PC-3 (cell line): ENCODE measurements around the gene OR56A5. TPM values are rescaled to one million over a fixed set of nuclear protein-coding genes. Genes with fewer than 3 reads are reported as not detected.

Source experiments
- ATAC-seq: fragments of 200-7000 bp; cut with Tn5 transposase; 2 replicates; pipeline ENCODE4 v1.9.1; 2020; ENCODE audit warnings: mild to moderate bottlenecking, moderate library complexity
- Bru-seq: library from RNA; stranded (reverse); fragments of 400-500 nt; gene quantifications from one replicate; lab custom pipeline; 2021; lab: Mats Ljungman, UMichigan
- BruChase-seq, 2 experiments: library from RNA; stranded (reverse); fragments of 400-500 nt; gene quantifications; one replicate each; lab custom pipeline; 2021; lab: Mats Ljungman, UMichigan
- BruUV-seq: library from RNA; stranded (reverse); fragments of 400-500 nt; replicated peaks from 2 replicates; lab custom pipeline; 2021; lab: Mats Ljungman, UMichigan
- CTCF ChIA-PET: fragments of 300-600 bp; sonication (Branson Sonifier 250); formaldehyde crosslinking; loops from one replicate; lab custom pipeline; 2022; ENCODE audit warnings: antibody characterized with exemption; lab: Charles Lee
- POLR2A ChIA-PET: fragments of 300-600 bp; sonication (Branson Sonifier 250); formaldehyde crosslinking; loops from one replicate; lab custom pipeline; 2022; ENCODE audit warnings: antibody characterized with exemption; ENCODE audit not compliant: unreplicated experiment; lab: Charles Lee
- DNase-seq: peaks from one replicate; pipeline ENCODE4 v3.0.0-alpha.2; 2015
- H2AFZ ChIP-seq: fragments of 300-600 bp; sonication (generic); 2 replicates; pipeline ENCODE4 v1.6.0; 2016; ENCODE audit warnings: antibody characterized with exemption, low read length
- H3F3A ChIP-seq: fragments of 300-600 bp; sonication (generic); one replicate; pipeline ENCODE4 v1.6.0; 2017; ENCODE audit warnings: antibody characterized with exemption, low read length, control low read depth, mild to moderate bottlenecking; ENCODE audit not compliant: unreplicated experiment
- H3K27ac ChIP-seq: fragments of 300-600 bp; sonication (generic); 2 replicates; pipeline ENCODE4 v1.5.1; 2016; ENCODE audit warnings: mild to moderate bottlenecking, low read length
- H3K27me3 ChIP-seq: fragments of 300-600 bp; sonication (generic); 2 replicates; pipeline ENCODE4 v1.6.1; 2016; ENCODE audit warnings: low read length, mixed read lengths
- H3K36me3 ChIP-seq: fragments of 300-600 bp; sonication (generic); 2 replicates; pipeline ENCODE4 v1.6.1; 2016; ENCODE audit warnings: low read depth, mixed run types, low read length, mixed read lengths
- H3K4me1 ChIP-seq: fragments of 300-600 bp; sonication (generic); 2 replicates; pipeline ENCODE4 v1.5.1; 2016; ENCODE audit warnings: low read length; ENCODE audit not compliant: insufficient read depth
- H3K4me2 ChIP-seq: fragments of 300-600 bp; sonication (generic); 2 replicates; pipeline ENCODE4 v1.6.0; 2016; ENCODE audit warnings: low read length
- H3K4me3 ChIP-seq: fragments of 300-600 bp; sonication (generic); 2 replicates; pipeline ENCODE4 v1.5.1; 2016; ENCODE audit warnings: mild to moderate bottlenecking, low read length, mixed read lengths
- H3K79me2 ChIP-seq: fragments of 300-600 bp; sonication (generic); 2 replicates; pipeline ENCODE4 v1.6.1; 2017; ENCODE audit warnings: low read length, mixed read lengths
- H3K9ac ChIP-seq: fragments of 300-600 bp; sonication (generic); 2 replicates; pipeline ENCODE4 v1.6.0; 2016; ENCODE audit warnings: mild to moderate bottlenecking, low read length
- H3K9me2 ChIP-seq: fragments of 300-600 bp; sonication (generic); replicated peaks from 2 replicates; pipeline ENCODE4 v1.6.1; 2016; ENCODE audit warnings: mixed run types, low read length, mixed read lengths
- H3K9me3 ChIP-seq: fragments of 300-600 bp; sonication (generic); 2 replicates; pipeline ENCODE4 v1.6.1; 2016; ENCODE audit warnings: low read length, mixed read lengths
- H4K20me1 ChIP-seq: fragments of 300-600 bp; sonication (generic); 2 replicates; pipeline ENCODE4 v1.6.1; 2016; ENCODE audit warnings: low read length, mixed read lengths
- EZH2 ChIP-seq: fragments of 300-600 bp; sonication (generic); IDR thresholded peaks from one replicate; pipeline ENCODE4 v1.6.1; 2017; ENCODE audit warnings: antibody characterized with exemption, mild to moderate bottlenecking, low read length; ENCODE audit not compliant: unreplicated experiment
- EZH2phosphoT487 ChIP-seq: fragments of 300-600 bp; sonication (generic); IDR thresholded peaks from 2 replicates; pipeline ENCODE4 v1.6.1; 2018; ENCODE audit warnings: mild to moderate bottlenecking, antibody characterized with exemption, low read length, borderline replicate concordance
- intact Hi-C: fragments of 100-400 bp; cut with micrococcal nuclease; formaldehyde crosslinking; loops from 2 replicates; pipeline ENCODE4 v1.9.0; 2023
- long read RNA-seq: library from polyadenylated mRNA; unstranded; transcript quantifications from one replicate; pipeline ENCODE4 v2.0.0, GENCODE V29; 2021; ENCODE audit not compliant: unreplicated experiment
- total RNA-seq: library from RNA; depleted of rRNA; stranded (reverse); fragments of >200 nt; gene quantifications from 2 replicates; pipeline ENCODE4 v1.2.3, GENCODE V29; 2014; rRNA removed
- TF ChIP-seq, protein P1 (sequence below): fragments of 300-600 bp; sonication (generic); conservative IDR thresholded peaks from 2 replicates; pipeline ENCODE4 v1.5.1; 2017; ENCODE audit warnings: antibody characterized with exemption, low read depth, mild to moderate bottlenecking, low read length

Gene OR56A5
- total RNA-seq (not detected in 2 replicates), Bru-seq, nascent RNA (not detected), BruChase-seq, experiment 1, labeled RNA remaining after a 6-hour chase (not detected), BruChase-seq, experiment 2, labeled RNA remaining after a 2-hour chase (not detected)
- long read RNA-seq: 0 reads

GRCh38 chr11:5968394-5968793 is at the start of gene OR56A5:
OR56A5 (minus strand) TSS chr11:5968494; CDS start chr11:5968494, 0 bp downstream.
- DNase-seq (no peak), ATAC-seq (no peak)
- ChIA-PET CTCF (no interaction called here), POLR2A (no interaction called here)
- Histone ChIP-seq H4K20me1 (no peaks in the 10 kb centered on the region), H3K4me3 (no peak within 1 kb of the TSS), H3K4me1 (no peaks in the 10 kb centered on the region), H3K27me3 (no peaks in the 10 kb centered on the region), H3K4me2 (no peak within 1 kb of the TSS), H2AFZ (no peak within 1 kb of the TSS), H3K9me3 (no peaks in the 10 kb centered on the region), H3K9me2 (no peaks in the 10 kb centered on the region), H3K36me3 (no peaks in the 10 kb centered on the region), H3K27ac (no peak within 1 kb of the TSS), H3K79me2 (no peaks in the 10 kb centered on the region), H3F3A (no peaks in the 10 kb centered on the region), H3K9ac (no peak within 1 kb of the TSS)
- no TSS peak for BruUV-seq
- intact Hi-C loops: no loop called here
- TF ChIP-seq EZH2 (no peak), EZH2phosphoT487 (no peak)
- TF ChIP-seq, protein P1, sequence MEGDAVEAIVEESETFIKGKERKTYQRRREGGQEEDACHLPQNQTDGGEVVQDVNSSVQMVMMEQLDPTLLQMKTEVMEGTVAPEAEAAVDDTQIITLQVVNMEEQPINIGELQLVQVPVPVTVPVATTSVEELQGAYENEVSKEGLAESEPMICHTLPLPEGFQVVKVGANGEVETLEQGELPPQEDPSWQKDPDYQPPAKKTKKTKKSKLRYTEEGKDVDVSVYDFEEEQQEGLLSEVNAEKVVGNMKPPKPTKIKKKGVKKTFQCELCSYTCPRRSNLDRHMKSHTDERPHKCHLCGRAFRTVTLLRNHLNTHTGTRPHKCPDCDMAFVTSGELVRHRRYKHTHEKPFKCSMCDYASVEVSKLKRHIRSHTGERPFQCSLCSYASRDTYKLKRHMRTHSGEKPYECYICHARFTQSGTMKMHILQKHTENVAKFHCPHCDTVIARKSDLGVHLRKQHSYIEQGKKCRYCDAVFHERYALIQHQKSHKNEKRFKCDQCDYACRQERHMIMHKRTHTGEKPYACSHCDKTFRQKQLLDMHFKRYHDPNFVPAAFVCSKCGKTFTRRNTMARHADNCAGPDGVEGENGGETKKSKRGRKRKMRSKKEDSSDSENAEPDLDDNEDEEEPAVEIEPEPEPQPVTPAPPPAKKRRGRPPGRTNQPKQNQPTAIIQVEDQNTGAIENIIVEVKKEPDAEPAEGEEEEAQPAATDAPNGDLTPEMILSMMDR: no peak

DNA sequence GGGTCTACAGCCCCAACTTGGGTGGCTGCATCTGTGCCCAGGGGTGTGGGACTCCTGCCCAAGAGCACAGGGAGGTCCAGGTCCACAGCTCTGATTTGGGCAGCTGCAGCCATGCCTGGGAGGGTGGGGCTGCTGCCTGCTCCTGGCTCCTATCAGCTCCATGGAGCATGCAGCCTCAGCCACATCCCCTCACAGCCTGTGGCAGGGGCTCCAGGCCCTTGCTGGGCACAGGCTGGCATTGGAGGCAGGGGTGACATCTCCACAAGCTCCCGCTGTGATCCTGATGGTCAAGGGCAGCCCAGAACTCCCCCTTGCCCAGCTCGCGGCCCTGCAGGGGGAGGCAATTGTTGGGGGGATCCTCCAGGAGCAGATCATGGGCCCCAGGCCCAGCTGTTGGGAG is 44.7 kb upstream of the OR56A5 start:
- H3K79me2 ChIP-seq: no peaks in the 10 kb centered on the region
- no peaks in the 10 kb centered on the region for H3K4me1 ChIP-seq
- no TSS peak for BruUV-seq
- no peaks in the 10 kb centered on the region for H4K20me1 ChIP-seq
- ChIA-PET POLR2A (no interaction called here), CTCF (no interaction called here)
- H3K36me3 ChIP-seq: no peaks in the 10 kb centered on the region
- ATAC-seq: no peak
- H3K27me3 ChIP-seq: peaks cover 24% of the 10 kb centered on the region
- intact Hi-C loops: no loop called here
- DNase-seq: no peak
- no peak overlapping the region for H2AFZ ChIP-seq
- TF ChIP-seq EZH2 (no peak), EZH2phosphoT487 (no peak)
- TF ChIP-seq, protein P1: no peak
- H3F3A ChIP-seq: no peaks in the 10 kb centered on the region
- no peak overlapping the region for H3K9ac ChIP-seq
- no peaks in the 10 kb centered on the region for H3K9me2 ChIP-seq
- H3K4me2 ChIP-seq: no peak overlapping the region
- no peaks in the 10 kb centered on the region for H3K9me3 ChIP-seq
- H3K4me3 ChIP-seq: no peak overlapping the region
- H3K27ac ChIP-seq: no peak overlapping the region

DNA sequence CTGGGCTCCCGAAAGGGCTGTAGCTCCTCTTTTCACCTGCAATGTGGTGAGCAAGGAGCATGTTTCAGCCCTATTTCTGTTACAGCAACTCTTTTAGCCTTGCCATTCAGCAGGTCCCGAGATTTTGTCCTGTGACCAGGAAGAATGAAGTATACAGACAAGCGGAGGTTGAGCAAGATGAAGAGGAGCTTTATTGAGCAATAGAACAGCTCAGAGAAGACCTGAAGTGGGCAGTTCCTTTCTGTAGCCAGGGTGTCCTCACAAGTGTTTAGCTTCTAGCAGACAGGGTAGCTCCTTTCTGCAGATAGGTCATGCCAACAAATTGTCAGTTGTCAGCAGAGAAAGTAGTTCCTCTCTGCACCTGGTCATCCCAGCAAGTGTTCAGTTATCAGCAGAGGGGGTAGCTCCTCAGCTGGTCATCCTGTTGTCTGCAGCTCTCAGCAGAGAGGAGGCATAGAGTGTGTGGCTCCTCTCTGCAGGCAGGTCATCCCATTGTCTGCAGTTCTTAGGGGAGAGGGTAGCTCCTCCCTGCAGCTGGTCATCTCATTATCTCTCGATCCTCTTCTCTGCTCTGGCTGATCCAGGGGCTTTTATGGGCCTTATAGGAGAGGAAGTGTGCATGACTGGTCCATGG is 43.9 kb upstream of the OR56A5 start:
- intact Hi-C loops: no loop called here
- DNase-seq (no peak), ATAC-seq (no peak)
- TF ChIP-seq EZH2 (no peak), EZH2phosphoT487 (no peak)
- TF ChIP-seq, protein P1: no peak
- Histone ChIP-seq H3K36me3 (no peaks in the 10 kb centered on the region), H3K9me2 (no peaks in the 10 kb centered on the region), H3K27me3 (peaks cover 29% of the 10 kb centered on the region), H2AFZ (no peak overlapping the region), H3K9me3 (no peaks in the 10 kb centered on the region), H3F3A (no peaks in the 10 kb centered on the region), H3K4me2 (no peak overlapping the region), H3K27ac (no peak overlapping the region), H4K20me1 (no peaks in the 10 kb centered on the region), H3K79me2 (no peaks in the 10 kb centered on the region), H3K9ac (no peak overlapping the region), H3K4me3 (no peak overlapping the region), H3K4me1 (no peaks in the 10 kb centered on the region)
- ChIA-PET POLR2A (no interaction called here), CTCF (no interaction called here)
- no TSS peak for BruUV-seq
